HG02678 (cell line): ENCODE data around the gene GIMAP7.
"Not testable (repeated sequence)": the region's sequence is repeated elsewhere in the genome, so short reads cannot be mapped to it uniquely, and the experiment has no call there.

Source experiments
- ATAC-seq: cut with Tn5 transposase; IDR thresholded peaks from one replicate; pipeline ENCODE4 v1.9.1; 2021; ENCODE audit warnings: mild to moderate bottlenecking, moderate library complexity; ENCODE audit not compliant: unreplicated experiment

GIMAP7 gene

DNA sequence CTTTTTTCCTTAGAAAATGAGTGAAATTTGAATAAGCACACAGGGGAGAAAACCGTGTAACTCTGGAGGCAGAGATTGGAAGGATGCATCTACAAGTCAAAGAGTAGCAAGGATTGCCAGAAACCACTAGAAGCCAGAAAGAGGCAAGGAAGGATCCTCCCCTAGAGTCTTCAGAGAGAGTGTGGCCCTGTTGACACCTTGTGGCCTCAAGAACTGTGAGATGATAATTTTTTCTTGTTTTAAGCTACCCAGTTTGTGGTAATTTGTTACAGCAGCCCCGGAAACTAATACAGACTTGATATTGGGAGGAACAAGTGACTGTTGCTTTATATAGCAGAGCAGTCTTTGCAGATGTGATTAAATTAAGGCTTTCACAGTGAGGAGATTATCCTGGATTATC, 3.6 kb upstream of the GIMAP7 start:
- ATAC-seq, result no peak

DNA sequence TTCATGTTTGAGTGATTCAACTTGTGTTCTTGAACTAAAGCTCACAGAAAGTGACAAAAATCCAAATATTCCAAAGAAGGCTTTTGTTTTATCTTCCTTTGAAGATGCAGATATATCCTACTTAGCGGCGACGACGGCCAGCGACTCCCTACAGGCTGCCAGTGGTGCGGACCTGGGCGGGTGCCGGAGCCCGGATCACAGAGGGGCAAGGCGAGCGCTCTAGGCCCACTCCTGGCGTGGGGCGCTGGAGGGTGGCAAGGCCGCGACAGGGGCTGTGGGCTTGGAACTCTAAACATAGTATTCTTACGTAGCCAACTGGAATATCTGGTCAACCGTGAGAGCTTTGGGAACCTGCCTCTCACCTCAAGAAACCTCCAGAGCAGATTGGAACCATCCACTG, 914 bp upstream of the GIMAP7 start:
- no peak for ATAC-seq

DNA sequence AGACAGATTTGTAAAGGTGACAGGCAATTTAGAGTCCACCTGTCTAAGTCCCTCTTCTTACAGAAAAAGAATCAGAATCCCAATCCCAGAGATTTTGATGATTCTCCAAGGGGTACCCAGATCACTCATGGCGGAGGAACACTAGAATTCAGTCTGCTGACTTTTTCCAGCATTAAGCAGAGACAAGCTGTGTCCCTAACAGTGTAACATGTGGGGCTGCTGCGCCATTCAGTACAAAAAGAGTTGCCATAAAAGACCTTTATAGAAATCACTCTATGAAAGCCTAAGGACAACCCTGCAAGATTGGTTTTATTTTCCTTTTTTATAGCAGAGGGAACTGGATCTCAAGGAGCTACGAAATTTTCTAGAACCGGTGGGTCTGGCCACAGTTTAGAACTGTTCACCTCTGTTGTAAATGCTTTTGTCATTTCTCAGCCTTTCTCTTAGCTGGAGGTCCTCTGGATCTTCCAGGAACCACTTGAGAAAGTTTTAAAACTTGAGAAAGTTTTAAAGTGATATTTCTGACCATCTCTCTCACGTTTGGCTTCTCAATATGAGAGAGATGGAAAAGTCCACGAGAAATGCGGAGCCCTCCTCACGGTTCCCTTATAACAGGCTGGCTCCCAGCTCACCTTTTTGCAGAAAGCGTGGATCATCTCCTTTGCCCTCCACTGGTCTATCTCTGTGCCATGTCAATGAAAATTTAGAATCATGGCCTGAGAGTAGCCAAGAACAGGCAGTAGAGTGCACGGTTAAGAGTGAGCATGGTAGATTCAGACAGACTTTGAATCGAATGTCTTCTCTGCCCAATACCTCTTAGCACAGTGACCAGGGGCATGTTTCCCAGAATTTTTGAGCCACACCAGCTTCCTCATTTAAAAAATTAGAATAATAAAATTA, 826 bp downstream of the GIMAP7 start:
- no peak for ATAC-seq

DNA sequence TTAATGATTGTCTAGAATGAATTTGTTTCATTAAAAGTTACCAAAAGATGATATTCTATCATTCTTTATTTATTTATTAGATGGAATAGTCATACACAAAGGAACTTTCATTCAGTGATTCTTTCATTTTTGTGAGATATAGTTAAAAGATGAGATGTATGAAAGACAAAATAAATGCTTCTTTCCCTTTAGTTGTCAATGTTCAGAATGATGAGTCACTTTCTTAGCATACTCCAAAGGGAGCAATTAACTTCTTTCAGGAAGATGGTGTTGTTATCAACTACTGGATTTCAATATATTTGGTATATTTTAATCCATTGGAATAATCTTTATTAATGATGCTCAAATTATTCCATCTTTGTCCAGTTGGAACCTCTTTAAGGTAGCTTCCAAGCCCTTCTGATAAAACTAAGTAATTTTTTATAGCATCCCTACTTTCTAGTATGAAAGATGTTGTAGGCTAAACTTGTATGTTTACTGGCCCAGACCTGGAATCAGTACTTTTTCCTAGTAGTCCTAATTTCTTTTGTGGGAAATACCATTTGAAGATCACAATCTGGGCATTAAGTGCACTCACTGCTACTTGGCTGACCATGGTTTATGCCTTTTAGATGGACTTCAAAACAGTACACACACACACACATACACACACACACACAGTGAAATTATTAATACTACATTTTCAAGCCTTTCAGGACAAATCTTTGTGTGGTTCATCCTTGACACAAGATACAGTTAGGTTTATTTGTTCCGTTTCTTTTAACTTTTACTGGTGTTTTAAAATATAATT, 2.5 kb downstream of the GIMAP7 start:
- ATAC-seq, result no peak

DNA sequence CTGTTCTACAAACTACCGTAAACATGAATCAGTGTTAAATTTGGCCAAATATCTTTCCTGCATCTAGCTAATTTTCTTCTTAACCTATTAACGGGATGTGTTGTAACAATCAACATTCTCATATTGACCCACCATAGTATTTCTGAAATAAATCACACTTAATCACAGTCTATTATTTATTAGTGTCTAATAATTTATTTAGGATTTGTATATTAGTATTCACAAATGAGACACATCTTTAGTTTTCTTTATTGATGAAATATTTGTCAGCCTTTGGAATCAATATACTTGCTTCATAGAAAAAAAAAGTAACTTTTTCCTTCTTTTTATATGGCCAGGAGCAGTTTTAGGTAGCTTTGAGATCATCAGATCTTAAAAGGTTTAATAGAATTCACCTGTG, 4.6 kb downstream of the GIMAP7 start:
- no peak for ATAC-seq

DNA sequence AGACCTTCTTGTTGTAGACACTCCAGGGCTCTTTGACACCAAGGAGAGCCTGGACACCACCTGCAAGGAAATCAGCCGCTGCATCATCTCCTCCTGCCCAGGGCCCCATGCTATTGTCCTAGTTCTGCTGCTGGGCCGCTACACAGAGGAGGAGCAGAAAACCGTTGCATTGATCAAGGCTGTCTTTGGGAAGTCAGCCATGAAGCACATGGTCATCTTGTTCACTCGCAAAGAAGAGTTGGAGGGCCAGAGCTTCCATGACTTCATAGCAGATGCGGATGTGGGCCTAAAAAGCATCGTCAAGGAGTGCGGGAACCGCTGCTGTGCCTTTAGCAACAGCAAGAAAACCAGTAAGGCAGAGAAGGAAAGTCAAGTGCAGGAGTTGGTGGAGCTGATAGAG, 5.5 kb downstream of the GIMAP7 start:
- no peak for ATAC-seq

DNA sequence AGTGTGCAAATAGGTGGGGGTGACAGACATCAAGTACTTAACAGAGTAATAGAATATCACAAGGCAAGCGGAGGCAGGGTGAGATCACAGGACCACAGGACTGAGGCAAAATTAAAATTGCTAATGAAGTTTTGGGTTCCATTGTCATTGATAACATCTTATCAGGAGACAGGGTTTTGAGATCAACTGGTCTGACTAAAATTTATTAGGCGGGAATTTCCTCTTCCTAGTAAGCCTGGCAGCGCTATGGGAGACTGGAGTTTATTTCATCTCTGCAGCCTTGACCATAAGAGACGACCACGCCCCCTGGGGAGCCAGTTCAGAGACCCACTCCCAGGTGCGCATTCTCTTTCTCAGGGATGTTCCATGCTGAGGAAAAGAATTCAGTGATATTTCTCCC, 8.3 kb downstream of the GIMAP7 start:
- ATAC-seq, result not testable (repeated sequence)

DNA sequence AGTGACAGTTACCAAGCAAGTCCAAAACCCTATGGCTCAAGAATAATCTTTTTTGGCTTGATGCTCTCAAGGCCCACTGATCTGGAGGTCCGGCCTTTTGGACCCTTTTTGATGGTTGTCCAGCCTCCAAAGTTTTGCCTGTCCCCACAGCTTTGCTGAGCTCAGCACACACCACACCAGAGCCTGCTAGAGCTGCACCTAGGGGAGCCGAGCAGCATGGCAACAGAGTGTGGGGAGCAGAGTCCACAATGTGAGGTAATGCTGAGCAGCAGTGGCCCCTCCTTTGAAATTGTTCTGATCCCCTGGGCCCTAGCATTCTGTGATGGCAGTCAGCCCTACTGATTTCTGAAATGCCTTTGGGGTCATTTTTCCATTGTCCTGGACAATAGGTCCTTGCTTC, 9.3 kb downstream of the GIMAP7 start:
- ATAC-seq, result no peak

DNA sequence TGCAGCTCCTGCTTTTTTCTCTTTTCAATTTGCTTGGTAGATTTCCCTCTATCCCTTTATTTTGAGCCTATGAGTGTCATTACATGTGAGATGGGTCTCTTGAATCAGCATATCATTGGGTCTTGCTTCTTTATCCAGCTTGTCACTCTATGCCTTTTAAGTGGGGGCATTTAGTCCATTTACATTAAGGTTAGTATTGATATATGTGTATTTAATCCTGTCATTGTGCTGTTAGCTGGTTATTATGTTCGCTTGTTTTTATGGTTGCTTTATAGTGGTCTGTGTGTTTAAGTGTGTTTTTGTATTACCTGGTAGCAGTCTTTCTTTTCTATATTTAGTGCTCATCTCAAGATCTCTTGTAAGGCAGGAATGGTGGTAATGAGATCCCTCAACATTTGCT, 17.0 kb downstream of the GIMAP7 start:
- ATAC-seq, result no peak

DNA sequence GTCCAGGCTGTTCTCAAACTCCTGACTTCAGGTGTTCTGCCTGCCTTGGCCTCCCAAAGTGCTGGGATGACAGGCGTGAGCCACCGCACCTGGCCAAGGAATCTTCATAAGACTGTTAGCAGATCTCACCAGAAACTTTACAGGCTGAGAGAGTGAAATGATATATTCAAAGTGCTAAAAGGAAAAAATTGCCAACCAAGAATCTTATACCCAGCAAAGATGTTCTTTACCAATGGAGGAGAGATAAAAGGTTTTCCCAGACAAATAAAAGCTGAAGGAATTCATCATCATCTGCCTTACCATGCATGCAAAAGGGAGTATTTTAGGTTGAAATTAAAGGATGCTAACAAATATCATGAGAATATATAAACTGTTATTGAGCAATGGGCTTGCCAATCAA, 23.6 kb downstream of the GIMAP7 start:
- no peak for ATAC-seq

DNA sequence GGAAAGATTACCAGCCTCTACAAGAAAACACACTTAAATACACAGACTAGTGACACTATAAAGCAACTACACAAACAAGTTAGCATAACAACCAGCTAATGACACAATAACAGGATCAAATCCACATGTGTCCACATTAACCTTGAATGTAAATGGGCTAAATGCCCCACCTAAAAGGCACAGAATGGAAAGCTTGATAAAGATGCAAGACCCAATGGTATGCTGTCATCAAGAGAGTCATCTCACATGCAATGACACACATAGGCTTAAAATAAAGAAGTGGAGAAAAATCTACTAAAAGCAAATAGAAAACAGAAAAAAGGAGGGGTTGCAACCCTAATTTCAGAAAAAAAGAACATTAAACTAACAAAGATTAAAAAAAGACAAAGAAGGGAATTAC, 38.5 kb downstream of the GIMAP7 start:
- ATAC-seq, result no peak

DNA sequence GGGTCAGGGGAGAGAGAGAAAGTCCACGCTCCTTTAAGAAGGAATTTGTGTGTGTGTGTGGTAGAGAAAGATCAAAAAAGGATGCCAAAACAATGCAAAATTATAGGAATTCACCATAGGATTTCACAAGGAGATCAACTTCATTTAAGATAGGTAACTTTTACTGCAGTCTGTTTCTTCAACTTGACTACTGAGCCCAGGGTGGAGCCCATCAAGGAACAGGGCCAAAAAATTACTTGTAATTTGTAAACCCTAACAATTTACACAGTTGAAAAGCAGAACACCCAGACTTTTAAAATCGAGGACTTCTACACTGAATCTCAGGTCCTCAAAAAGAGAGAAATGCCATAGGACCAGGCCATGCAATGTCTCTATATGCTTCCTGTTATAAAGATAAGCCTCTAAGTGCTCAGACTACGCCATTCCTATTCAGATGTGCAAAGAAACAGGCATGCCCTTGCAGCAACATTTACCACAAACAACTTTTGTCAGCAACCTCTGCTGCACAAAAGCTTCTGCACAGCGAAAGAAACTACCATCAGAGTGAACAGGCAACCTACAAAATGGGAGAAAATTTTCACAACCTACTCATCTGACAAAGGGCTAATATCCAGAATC, 42.0 kb downstream of the GIMAP7 start:
- no peak for ATAC-seq

DNA sequence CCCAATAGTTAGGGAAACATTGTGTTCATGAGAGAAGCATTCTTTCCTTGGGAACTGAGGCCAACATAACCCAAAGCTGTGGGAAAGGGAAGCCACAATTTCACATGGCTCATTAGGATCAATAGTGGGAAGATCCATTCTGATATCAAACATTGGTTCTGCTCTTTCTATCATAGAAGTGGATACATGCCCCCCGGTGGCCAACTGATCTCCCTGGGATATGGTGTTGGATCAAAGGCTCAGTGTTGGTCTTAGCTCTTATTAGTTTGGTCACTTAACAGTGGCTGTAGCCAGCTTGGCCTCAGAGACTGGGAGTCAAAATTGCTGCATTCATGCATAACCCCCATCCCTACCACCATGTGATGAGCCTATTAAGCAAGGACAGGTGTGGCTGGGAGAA, 45.8 kb downstream of the GIMAP7 start:
- no peak for ATAC-seq

DNA sequence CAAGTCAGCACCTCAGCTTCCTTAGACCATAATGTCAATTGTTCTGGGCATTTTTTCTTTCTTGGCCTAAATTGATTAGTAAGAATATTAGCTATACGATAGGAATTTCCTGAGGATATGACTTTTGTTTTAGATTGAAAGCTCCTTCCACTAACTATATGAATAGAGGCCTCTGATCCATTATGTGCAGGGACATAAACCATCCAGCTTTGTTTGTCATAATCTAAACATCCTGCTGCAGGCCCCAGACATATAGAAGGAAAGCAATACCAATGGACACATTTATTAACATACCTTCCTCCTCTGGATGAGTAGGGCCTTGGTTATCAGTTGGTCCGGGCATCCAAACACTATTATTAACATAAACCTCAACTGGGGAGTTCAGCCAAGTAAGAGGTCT, 48.2 kb downstream of the GIMAP7 start:
- ATAC-seq, result no peak

DNA sequence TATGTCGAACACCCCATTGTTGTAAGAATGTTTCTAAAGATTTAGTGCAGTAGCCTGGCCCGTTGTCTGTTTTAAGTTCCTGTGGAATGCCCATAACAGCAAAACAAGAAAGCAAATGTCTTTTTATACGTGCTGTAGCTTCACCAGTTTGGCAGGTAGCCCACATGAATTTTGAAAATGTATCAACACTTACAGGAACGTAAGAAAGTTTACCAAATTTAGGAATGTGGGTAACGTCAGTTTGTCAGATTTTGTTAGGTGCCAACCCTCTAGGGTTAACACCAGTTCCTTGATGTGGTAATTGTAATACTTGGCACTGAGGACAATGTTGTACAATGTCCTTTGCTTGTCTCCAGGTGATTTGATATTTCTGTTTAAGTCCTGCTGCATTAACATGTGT, 49.3 kb downstream of the GIMAP7 start:
- ATAC-seq, result no peak

DNA sequence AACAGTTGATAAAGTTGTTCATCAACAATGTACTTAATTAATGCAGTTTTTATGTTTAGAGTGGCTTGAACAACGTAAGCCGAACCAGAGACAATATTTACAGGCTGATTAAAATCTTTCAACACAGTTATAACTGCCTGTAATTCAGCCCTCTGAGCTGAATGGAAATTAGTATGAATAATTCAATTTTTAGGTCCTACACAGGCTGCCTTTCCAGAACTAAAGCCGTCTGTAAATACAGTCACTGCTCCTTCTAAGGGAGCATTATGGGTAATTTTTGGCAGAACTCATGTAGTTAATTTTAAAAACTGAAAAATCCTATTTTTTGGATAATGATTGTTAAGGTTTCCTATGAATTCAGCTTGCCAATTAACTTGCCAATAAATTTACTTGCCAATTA, 49.9 kb downstream of the GIMAP7 start:
- ATAC-seq, result no peak

DNA sequence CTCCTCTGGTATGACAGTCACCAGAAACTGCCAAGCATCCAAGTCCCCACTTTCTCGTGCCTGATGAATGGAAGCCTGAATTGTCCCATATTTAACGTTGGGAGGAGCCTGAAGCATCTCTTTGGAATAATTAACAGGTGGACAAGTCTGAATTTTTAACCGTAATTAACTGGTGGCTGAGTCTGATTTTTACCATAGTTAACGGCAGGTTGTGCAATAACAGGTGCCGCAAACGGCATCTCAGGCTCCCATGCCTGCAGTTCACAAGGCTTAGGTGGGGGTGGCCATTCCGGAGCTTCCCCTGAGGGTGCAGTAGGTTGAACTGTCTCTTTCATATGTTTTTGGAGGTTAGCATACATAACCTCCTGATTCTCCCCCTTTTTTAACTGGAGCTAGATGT, 50.6 kb downstream of the GIMAP7 start:
- ATAC-seq, result no peak

DNA sequence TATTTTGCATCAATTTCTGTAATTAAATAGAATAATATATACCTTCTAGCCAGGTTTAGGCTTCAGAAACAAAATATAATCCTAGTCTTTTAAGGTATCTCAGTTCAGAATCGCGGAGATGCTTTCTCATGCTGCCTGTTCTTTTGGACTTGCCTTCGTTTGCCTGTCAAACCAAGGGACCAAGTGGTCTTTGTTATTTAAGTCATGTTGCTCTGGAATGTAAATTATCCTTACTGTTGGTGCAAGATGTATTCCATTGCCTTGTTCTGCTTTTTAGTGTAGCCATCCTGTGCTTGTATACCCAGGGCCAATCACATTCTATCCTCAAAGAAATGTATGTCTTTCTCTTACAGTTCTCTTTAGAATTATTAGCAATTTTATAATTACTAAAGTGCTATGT, 51.5 kb downstream of the GIMAP7 start:
- ATAC-seq, result no peak

DNA sequence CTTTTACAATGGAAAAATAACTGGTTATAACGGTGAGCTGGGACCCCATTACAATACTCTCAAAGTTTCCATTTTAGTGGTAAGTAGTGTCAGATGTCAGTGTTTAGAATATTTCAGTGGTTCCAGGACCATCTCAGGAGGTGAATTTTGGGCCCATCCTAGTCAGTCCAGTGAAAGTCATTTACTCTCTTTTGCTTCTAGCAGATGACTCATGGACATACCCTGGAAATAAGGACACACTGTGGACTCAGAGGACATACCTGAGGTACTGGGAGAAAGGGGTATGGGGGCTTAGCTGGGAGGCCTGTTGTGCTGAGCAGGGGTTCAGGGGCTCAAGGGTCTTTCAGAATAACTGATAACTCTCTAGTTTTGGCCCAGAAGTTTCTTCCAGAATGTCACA, 51.9 kb downstream of the GIMAP7 start:
- no peak for ATAC-seq

DNA sequence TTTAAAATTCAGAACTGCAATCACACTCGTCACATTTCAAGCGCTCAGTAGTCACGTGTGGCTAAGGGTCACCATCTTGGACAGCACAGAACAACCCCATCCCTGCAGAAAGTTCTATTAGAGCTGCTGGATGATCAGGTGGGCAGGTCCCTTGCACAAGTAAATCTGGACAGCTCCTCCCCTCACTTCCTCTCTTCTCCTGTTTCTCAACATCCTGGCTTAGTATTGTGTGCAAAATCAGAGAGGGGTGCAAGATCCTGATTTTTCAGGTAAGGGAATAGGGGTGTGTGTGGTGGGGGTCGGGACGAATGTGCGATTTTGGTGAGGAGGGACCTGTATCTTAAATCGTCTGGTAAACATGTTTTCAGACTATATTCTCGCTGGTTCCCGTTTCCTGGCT, 52.5 kb downstream of the GIMAP7 start, which contains the start of gene GIMAP4:
Gene GIMAP4 (plus strand): TSS at position 222 of the 400 bp plus-strand sequence. CDS start 2,512 bp downstream, outside the sequence.
- ATAC-seq, result no peak

DNA sequence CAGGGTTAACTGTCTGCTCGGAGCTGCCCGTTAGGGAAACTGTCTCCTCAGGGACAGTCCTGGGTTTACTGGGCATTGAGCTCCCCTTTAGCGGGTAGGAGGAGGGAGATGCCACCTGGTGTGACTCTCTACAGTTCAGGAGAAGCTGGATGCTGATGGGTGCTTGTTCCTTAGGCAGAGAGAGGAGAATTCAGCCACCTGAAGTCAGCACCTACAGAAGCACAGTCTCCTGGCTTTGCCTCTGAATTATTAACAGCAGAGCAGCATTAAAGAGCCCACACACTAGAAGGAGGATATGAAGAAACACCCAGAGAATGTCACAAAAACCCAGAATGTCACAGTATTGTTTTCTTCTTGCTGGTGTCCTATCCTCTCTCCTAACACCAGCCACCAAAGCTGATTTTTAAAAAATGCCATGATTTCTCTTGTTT, 53.2 kb downstream of the GIMAP7 start:
- no peak for ATAC-seq

DNA sequence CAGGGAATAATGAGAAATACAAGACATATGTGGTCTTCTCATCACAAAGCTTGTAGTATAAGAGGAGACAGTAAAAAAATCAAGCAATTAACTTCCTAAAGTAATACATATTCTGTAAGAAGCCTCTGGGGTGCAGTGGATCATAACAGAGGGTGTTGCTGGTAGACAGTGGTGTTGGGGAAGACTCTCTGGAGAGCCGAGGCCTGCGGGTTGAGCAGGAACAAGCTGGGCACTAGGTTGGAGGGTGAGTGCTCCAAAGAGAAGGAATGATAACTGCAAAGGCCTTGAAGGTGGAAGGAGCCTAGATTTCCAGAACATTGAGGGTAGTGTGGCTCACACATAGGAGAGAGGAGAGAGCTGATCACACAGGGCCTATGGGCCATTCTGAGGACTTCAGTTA, 54.0 kb downstream of the GIMAP7 start:
- ATAC-seq, result no peak
